H1 (cell line): ENCODE measurements around the gene NIFK.
A peak's percentile ranks its signal among the peaks of the same experiment; 100 is the strongest.

ENCODE experiments used
- EP300 ChIP-seq, 2 experiments: IDR thresholded peaks; 1 replicate in 1 of 2; 2 replicates in 1 of 2; pipeline ENCODE4 v1.6.1; 2011 to 2012; ENCODE audit warnings: low read depth in 2 of 2, low read length in 2 of 2, mild to moderate bottlenecking in 2 of 2, borderline replicate concordance in 1 of 2, inconsistent platforms in 1 of 2, moderate library complexity in 1 of 2
- EZH2 ChIP-seq: fragments of 200-600 bp; sonication (generic); IDR thresholded peaks from 2 replicates; pipeline ENCODE4 v1.7.1; 2012; ENCODE audit warnings: low read depth, mild to moderate bottlenecking, moderate library complexity, low read length, inconsistent platforms; ENCODE audit not compliant: severe bottlenecking
- HDAC2 ChIP-seq, 2 experiments: fragments of 300-600 bp in 1 of 2; sonication (generic) in 1 of 2; IDR thresholded peaks; 2 replicates each; pipeline ENCODE4 v1.6.1; 2011 to 2012; ENCODE audit warnings: low read depth in 2 of 2, low read length in 2 of 2, mild to moderate bottlenecking in 2 of 2, moderate library complexity in 2 of 2, borderline replicate concordance in 1 of 2, inconsistent platforms in 1 of 2
- SUZ12 ChIP-seq: fragments of 200-600 bp; sonication (generic); IDR thresholded peaks from 2 replicates; pipeline ENCODE4 v1.6.1; 2012; ENCODE audit warnings: mild to moderate bottlenecking, inconsistent platforms, low read length, moderate library complexity, mixed read lengths
- TBP ChIP-seq: IDR thresholded peaks from 2 replicates; pipeline ENCODE4 v1.6.1; 2011; ENCODE audit warnings: low read depth, low read length, improper control_type of control experiment
- TF ChIP-seq, protein P1 (sequence below), 3 experiments: IDR thresholded peaks; 1 replicate in 2 of 3; 2 replicates in 1 of 3; pipeline versions ENCODE4 v1.5.1 to v1.6.1; 2011; ENCODE audit warnings: low read length in 3 of 3, mild to moderate bottlenecking in 3 of 3, inconsistent platforms in 2 of 3, low read depth in 1 of 3, moderate library complexity in 1 of 3; ENCODE audit not compliant: insufficient read depth in 1 of 3; ENCODE audit errors: control extremely low read depth in 1 of 3
- TF ChIP-seq, protein P2 (sequence below): IDR thresholded peaks from 2 replicates; pipeline ENCODE4 v1.6.1; 2012; ENCODE audit warnings: inconsistent platforms

DNA sequence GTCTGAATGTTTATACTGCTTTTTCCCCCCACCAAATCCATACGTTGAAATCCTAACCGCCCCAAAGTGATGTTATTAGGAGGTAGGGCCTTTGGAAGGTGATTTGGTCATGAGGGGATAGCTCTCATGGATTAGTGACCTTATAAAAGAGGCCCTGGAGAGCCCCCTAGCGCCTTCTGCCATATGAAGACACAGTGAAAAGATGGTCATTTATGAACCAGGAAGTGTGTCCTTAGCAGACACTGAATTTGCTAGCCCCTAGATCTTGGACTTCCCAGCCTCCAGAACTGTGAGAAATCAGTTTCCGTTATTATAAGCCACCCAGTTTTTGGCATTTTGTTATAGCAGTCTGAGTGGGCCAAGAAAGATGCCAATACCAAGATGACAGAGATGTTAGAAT lies 11.5 kb upstream of the NIFK start:
- TF ChIP-seq, protein P1, sequence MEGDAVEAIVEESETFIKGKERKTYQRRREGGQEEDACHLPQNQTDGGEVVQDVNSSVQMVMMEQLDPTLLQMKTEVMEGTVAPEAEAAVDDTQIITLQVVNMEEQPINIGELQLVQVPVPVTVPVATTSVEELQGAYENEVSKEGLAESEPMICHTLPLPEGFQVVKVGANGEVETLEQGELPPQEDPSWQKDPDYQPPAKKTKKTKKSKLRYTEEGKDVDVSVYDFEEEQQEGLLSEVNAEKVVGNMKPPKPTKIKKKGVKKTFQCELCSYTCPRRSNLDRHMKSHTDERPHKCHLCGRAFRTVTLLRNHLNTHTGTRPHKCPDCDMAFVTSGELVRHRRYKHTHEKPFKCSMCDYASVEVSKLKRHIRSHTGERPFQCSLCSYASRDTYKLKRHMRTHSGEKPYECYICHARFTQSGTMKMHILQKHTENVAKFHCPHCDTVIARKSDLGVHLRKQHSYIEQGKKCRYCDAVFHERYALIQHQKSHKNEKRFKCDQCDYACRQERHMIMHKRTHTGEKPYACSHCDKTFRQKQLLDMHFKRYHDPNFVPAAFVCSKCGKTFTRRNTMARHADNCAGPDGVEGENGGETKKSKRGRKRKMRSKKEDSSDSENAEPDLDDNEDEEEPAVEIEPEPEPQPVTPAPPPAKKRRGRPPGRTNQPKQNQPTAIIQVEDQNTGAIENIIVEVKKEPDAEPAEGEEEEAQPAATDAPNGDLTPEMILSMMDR (IDR thresholded peaks at IDR 0.05; ENCODE audit: control extremely low read depth in 1 of 3, insufficient read depth in 1 of 3, low read depth in 1 of 3, low read length in 3 of 3): peak in 2 of 3 experiments; percentile 36 to 46; a peak in 3 of 4 replicates
- TF ChIP-seq, protein P2, sequence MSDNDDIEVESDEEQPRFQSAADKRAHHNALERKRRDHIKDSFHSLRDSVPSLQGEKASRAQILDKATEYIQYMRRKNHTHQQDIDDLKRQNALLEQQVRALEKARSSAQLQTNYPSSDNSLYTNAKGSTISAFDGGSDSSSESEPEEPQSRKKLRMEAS: no peak
- no peak for TF ChIP-seq SUZ12
- TF ChIP-seq HDAC2 (IDR thresholded peaks at IDR 0.05; ENCODE audit: borderline replicate concordance in 1 of 2, low read depth in 2 of 2, low read length in 2 of 2): no peak
- no peak for TF ChIP-seq EP300 (IDR thresholded peaks at IDR 0.05; ENCODE audit: borderline replicate concordance in 1 of 2, low read depth in 2 of 2, low read length in 2 of 2)
- no peak for TF ChIP-seq EZH2
- no peak for TF ChIP-seq TBP
